ENCODE results near the gene SLC22A8.

DNA sequence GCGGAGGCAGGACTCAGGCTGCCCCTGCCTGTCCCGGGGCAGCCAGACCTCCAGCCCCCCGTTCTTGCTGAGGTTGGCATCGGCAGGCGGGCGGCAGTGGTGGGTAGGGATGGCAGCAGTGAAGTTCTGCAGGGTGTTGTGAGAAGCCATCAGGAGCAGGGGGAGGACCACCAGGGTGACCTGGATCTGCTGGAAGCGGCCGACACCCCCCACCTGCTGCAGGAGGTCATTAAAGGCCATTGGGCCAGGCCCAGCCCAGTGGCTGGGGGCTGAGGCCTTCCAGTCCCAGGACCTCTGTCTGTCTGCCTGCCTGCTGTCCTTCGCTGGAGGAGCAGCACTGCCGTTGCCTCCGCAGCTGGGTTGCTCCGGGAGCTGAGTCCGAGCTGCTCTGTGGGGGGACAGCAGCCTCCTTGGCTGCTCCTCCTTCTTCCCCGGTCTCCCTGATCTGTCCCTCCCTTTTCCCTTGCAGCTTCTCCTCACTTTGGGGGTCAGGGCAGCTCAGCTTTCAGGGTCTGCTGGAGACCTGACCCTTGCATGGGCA lies 31.1 kb downstream of the SLC22A8 start, which contains the start of gene SLC22A6:
- no peak for TF ChIP-seq POLR2A (IDR thresholded peaks at IDR 0.05)
- TF ChIP-seq, protein P1, sequence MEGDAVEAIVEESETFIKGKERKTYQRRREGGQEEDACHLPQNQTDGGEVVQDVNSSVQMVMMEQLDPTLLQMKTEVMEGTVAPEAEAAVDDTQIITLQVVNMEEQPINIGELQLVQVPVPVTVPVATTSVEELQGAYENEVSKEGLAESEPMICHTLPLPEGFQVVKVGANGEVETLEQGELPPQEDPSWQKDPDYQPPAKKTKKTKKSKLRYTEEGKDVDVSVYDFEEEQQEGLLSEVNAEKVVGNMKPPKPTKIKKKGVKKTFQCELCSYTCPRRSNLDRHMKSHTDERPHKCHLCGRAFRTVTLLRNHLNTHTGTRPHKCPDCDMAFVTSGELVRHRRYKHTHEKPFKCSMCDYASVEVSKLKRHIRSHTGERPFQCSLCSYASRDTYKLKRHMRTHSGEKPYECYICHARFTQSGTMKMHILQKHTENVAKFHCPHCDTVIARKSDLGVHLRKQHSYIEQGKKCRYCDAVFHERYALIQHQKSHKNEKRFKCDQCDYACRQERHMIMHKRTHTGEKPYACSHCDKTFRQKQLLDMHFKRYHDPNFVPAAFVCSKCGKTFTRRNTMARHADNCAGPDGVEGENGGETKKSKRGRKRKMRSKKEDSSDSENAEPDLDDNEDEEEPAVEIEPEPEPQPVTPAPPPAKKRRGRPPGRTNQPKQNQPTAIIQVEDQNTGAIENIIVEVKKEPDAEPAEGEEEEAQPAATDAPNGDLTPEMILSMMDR (IDR thresholded peaks at IDR 0.05) = no peak
